ENCODE data around the gene PDE4B. TPM values are rescaled to one million over a fixed set of nuclear protein-coding genes. Genes with fewer than 3 reads are reported as not detected.
A peak's percentile ranks its signal among the peaks of the same experiment; 100 is the strongest.

The PDE4B gene
- total RNA-seq, 1 donor from 2014 or later = 29.0 TPM

DNA sequence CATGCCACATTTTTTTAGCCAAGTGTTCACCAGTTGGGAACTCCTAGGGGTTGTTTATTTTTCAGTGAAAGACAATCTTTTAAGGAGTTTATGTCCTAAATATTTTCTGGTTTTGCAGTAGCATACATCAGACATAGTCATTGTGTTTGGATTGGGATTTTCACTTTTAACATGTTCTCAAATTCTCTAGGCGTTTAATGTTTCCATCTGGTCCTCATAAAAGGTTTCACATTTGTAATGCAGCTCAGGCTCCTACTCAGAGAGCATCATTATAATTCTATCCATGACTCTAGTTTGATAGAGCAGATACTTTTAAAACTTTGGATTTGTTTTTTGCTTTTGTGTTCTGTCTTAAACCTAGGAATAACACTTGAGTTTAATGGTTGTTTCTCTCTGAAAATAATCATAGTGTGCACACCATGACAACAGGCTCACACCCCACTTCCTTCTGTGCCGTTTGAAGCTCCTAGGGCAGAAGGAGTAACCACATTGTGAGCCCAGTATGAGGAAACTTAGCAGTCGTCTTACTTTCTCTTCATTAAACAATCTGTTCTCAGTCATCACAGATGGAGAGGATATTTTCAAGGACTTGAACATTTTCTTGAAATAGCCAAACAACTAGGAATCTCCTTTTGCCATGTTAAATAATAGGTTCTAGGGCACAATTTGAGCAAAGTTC is 219.6 kb downstream of the PDE4B start:
- no peaks in the 10 kb centered on the region for H3K9me3 ChIP-seq
- TF ChIP-seq POLR2AphosphoS5 (IDR thresholded peaks at IDR 0.05; ENCODE audit: insufficient read depth in 1 of 2, low read depth in 1 of 2) (no peak), POLR2A (IDR thresholded peaks at IDR 0.05) (no peak)
- TF ChIP-seq, protein P1, sequence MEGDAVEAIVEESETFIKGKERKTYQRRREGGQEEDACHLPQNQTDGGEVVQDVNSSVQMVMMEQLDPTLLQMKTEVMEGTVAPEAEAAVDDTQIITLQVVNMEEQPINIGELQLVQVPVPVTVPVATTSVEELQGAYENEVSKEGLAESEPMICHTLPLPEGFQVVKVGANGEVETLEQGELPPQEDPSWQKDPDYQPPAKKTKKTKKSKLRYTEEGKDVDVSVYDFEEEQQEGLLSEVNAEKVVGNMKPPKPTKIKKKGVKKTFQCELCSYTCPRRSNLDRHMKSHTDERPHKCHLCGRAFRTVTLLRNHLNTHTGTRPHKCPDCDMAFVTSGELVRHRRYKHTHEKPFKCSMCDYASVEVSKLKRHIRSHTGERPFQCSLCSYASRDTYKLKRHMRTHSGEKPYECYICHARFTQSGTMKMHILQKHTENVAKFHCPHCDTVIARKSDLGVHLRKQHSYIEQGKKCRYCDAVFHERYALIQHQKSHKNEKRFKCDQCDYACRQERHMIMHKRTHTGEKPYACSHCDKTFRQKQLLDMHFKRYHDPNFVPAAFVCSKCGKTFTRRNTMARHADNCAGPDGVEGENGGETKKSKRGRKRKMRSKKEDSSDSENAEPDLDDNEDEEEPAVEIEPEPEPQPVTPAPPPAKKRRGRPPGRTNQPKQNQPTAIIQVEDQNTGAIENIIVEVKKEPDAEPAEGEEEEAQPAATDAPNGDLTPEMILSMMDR (IDR thresholded peaks at IDR 0.05) = no peak
- intact Hi-C loops (cut with DNase I) = no loop called here
- no peak overlapping the region for H3K4me3 ChIP-seq
- no peak for DNase-seq (ENCODE audit: extremely low spot score in 2 of 2)
- no peaks in the 10 kb centered on the region for H3K27me3 ChIP-seq
- H3K36me3 ChIP-seq = no peaks in the 10 kb centered on the region
- H3K27ac ChIP-seq = peak overlapping the region; percentile 58
- H3K4me1 ChIP-seq = no peaks in the 10 kb centered on the region

DNA sequence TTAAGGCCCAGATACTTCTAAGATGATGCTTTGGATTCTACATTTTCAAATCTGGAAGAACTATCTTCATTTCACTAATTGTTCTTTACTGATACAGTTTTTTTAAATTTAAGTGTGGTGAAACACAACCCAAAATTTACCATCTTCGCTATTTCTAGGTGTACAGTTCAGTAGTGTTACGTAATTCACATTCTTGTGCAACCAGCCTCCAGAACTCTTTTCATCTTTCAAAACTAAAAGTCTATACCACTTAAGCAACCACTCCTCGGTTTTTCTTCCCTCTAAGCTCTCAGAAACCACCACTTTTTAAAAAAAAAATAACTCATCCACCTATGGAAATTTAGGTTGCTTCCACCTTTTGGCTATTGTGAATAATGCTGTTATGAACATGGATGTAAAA is 220.7 kb downstream of the PDE4B start:
- intact Hi-C loops (cut with DNase I) = no loop called here
- H3K9me3 ChIP-seq = no peaks in the 10 kb centered on the region
- H3K27ac ChIP-seq = no peak overlapping the region
- DNase-seq (ENCODE audit: extremely low spot score in 2 of 2) = no peak
- no peaks in the 10 kb centered on the region for H3K36me3 ChIP-seq
- no peak overlapping the region for H3K4me3 ChIP-seq
- no peak for TF ChIP-seq POLR2AphosphoS5 (IDR thresholded peaks at IDR 0.05; ENCODE audit: insufficient read depth in 1 of 2, low read depth in 1 of 2)
- TF ChIP-seq, protein P1 (IDR thresholded peaks at IDR 0.05) = no peak
- no peak for TF ChIP-seq POLR2A (IDR thresholded peaks at IDR 0.05)
- H3K27me3 ChIP-seq = no peaks in the 10 kb centered on the region
- no peaks in the 10 kb centered on the region for H3K4me1 ChIP-seq

DNA sequence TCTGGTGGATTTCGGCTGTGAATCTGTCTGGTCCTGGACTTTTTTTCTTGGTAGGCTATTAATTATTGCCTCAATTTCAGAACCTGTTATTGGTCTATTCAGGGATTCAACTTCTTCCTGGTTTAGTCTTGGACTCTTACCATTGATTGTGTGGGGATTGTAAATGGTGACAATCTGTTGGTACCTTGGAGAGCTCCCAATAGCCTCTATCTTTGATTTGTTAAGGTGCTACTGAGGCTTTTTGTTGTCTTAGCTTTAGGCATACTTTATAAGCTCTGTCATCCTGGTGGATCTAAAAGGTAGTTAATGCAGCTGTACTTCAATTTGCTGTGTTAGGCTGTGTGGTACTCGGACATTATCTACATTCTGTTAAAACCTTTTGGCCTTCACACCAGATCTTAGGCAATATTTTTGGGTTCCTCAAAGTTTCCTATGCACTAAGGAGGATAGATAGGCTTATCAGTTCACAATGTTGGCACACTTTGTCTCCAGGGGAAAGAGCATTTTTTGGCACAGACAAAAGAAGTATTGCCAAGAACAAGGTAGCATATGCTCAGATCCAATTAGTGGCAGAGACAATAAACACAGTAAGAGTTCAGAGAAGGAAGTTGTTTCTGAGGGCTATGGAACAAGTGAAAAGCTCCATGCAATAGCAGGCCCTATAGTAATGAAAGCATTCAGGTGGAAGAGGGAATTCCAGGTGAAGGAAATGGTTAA is 230.4 kb downstream of the PDE4B start:
- no peaks in the 10 kb centered on the region for H3K4me1 ChIP-seq
- intact Hi-C loops (cut with DNase I) = no loop called here
- TF ChIP-seq POLR2A (IDR thresholded peaks at IDR 0.05) (no peak), POLR2AphosphoS5 (IDR thresholded peaks at IDR 0.05; ENCODE audit: insufficient read depth in 1 of 2, low read depth in 1 of 2) (no peak)
- TF ChIP-seq, protein P1 (IDR thresholded peaks at IDR 0.05) = no peak
- no peaks in the 10 kb centered on the region for H3K9me3 ChIP-seq
- no peak for DNase-seq (ENCODE audit: extremely low spot score in 2 of 2)
- H3K27ac ChIP-seq = no peak overlapping the region
- no peaks in the 10 kb centered on the region for H3K27me3 ChIP-seq
- no peak overlapping the region for H3K4me3 ChIP-seq
- no peaks in the 10 kb centered on the region for H3K36me3 ChIP-seq

DNA sequence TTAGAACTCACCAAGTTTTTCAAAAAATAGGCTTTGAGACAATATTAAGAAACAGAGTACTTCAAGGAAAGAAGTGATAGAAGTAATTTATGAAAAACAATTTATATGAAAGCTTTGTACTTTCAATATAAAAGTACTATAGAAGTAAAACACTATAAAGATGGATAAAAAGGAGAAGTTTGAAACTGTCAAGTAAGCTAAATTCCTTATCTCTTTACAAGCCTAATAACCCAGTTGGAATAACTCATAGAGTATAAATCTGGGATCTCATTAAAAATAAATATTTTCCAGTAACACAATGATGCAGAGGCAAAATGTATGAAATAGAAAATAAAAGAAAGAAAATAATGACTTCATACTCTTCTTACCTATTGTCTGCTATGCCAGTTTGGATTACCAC is 232.5 kb downstream of the PDE4B start:
- H3K4me1 ChIP-seq = no peaks in the 10 kb centered on the region
- no peak overlapping the region for H3K4me3 ChIP-seq
- no peaks in the 10 kb centered on the region for H3K36me3 ChIP-seq
- H3K27me3 ChIP-seq = no peaks in the 10 kb centered on the region
- no peak overlapping the region for H3K27ac ChIP-seq
- TF ChIP-seq, protein P1 (IDR thresholded peaks at IDR 0.05) = no peak
- TF ChIP-seq POLR2A (IDR thresholded peaks at IDR 0.05) = no peak
- no peak for TF ChIP-seq POLR2AphosphoS5 (IDR thresholded peaks at IDR 0.05; ENCODE audit: insufficient read depth in 1 of 2, low read depth in 1 of 2)
- intact Hi-C loops (cut with DNase I) = no loop called here
- H3K9me3 ChIP-seq = no peaks in the 10 kb centered on the region
- no peak for DNase-seq (ENCODE audit: extremely low spot score in 2 of 2)

DNA sequence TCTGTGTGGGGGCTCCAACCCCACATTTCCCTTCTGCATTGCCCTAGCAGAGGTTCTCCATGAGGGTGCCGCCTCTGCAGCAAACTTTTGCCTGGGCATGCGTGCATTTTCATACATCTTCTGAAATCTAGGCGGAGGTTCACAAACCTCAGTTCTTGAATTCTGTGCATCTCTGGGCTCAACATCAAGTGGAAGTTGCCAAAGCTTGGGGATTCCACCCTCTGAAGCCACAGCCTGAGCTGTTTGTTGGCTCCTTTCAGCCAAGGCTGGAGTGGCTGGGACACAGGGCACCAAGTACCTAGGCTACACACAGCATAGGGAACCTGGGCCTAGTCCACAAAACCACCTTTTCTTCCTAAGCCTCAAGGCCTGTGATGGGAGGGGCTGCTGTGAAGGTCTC is 235.3 kb downstream of the PDE4B start:
- TF ChIP-seq POLR2AphosphoS5 (IDR thresholded peaks at IDR 0.05; ENCODE audit: insufficient read depth in 1 of 2, low read depth in 1 of 2) (no peak), POLR2A (IDR thresholded peaks at IDR 0.05) (no peak)
- TF ChIP-seq, protein P1 (IDR thresholded peaks at IDR 0.05) = no peak
- Histone ChIP-seq H3K27me3 (no peaks in the 10 kb centered on the region), H3K4me1 (no peaks in the 10 kb centered on the region), H3K4me3 (no peak overlapping the region), H3K36me3 (no peaks in the 10 kb centered on the region), H3K27ac (no peak overlapping the region), H3K9me3 (no peaks in the 10 kb centered on the region)
- intact Hi-C loops (cut with DNase I) = no loop called here
- no peak for DNase-seq (ENCODE audit: extremely low spot score in 2 of 2)

Data from vagina (tissue), 2 donors.